Lung (tissue), 12 donors: Measurements from ENCODE around the gene DLG1. TPM values are rescaled to one million over a fixed set of nuclear protein-coding genes. Genes with fewer than 3 reads are reported as not detected.
"Not testable (repeated sequence)": the region's sequence is repeated elsewhere in the genome, so short reads cannot be mapped to it uniquely, and the experiment has no call there.

Experiments used
- ATAC-seq: fragments of 200-7000 bp; cut with Tn5 transposase; one replicate; pipeline ENCODE4 v1.9.1; 2020; ENCODE audit warnings: moderate number of reproducible peaks; ENCODE audit not compliant: insufficient read depth, low FRiP score
- DNase-seq, 3 donors: peaks; one replicate each; pipeline ENCODE4 v3.0.0-alpha.2; 2013 to 2017
- H3K27ac ChIP-seq, 2 donors: one replicate each; pipeline ENCODE4 v1.5.1; 2013; ENCODE audit warnings: mild to moderate bottlenecking in 2 of 2, moderate library complexity in 2 of 2, control low read depth in 1 of 2, inconsistent platforms in 1 of 2, low read depth in 1 of 2, low read length in 1 of 2
- H3K27me3 ChIP-seq, 3 donors: one replicate each; pipeline ENCODE4 v1.5.1; 2013; ENCODE audit warnings: low read length in 2 of 3; ENCODE audit not compliant: control insufficient read depth in 3 of 3, insufficient read depth in 3 of 3
- H3K36me3 ChIP-seq, 4 donors: one replicate each; pipeline ENCODE4 v1.5.1; 2013; ENCODE audit warnings: low read length in 4 of 4, mild to moderate bottlenecking in 1 of 4, moderate library complexity in 1 of 4; ENCODE audit not compliant: control insufficient read depth in 4 of 4, insufficient read depth in 4 of 4
- H3K4me1 ChIP-seq, 5 donors: one replicate each; pipeline ENCODE4 v1.5.1; 2013; ENCODE audit warnings: low read length in 5 of 5, mild to moderate bottlenecking in 2 of 5, moderate library complexity in 1 of 5; ENCODE audit not compliant: control insufficient read depth in 5 of 5, insufficient read depth in 5 of 5
- H3K4me3 ChIP-seq: one replicate; pipeline ENCODE4 v1.5.1; 2013; ENCODE audit warnings: mild to moderate bottlenecking, control low read depth, moderate library complexity
- H3K9ac ChIP-seq, 2 donors: one replicate each; pipeline ENCODE4 v1.5.1; 2013; ENCODE audit warnings: low read length in 2 of 2, control low read depth in 1 of 2; ENCODE audit not compliant: insufficient read depth in 1 of 2
- H3K9me3 ChIP-seq, 4 donors: one replicate each; pipeline ENCODE4 v1.5.1; 2013; ENCODE audit warnings: low read length in 3 of 4, mild to moderate bottlenecking in 1 of 4, moderate library complexity in 1 of 4; ENCODE audit not compliant: control insufficient read depth in 4 of 4, insufficient read depth in 3 of 4
- CTCF ChIP-seq: IDR thresholded peaks from 2 replicates; pipeline ENCODE4 v1.5.1; 2012; ENCODE audit warnings: mild to moderate bottlenecking; ENCODE audit errors: control extremely low read depth, extremely low read depth
- WGBS, 2 donors: extraction: QIAGEN DNeasy Blood & Tissue Kit; methylation state at CpG; one replicate each; pipeline ENCODE4 v1.1.7; 2013; 5-methylcytosine and 5-hydroxymethylcytosine counted together
- polyA plus RNA-seq, 2 donors: library from polyadenylated mRNA; stranded (reverse); fragments of 200-250 nt; gene quantifications; one replicate each; pipeline ENCODE4 v1.2.1, GENCODE V29; 2013
- total RNA-seq, 2 donors: library from RNA; depleted of rRNA in 1 of 2; stranded (reverse); fragments of >200 nt in 1 of 2; gene quantifications; one replicate each; pipeline ENCODE4 v1.2.1, GENCODE V29; 2014 to 2021
- donor health status: control.
- donor health status: control.
- donor health status: Bipolar disorder and iron deficiency.
- donor health status: healthy.
- donor health status: DM: yes; HTN: yes; CAD: no.

The DLG1 gene
- total and polyA plus RNA-seq, 4 donors = 16.0 to 114 (median 45.7) TPM

GRCh38 chr3:197076415-197076814, 222.0 kb downstream of the DLG1 start:
- H3K36me3 ChIP-seq = peaks cover 0 to 8% (median 4%) of the 10 kb centered on the region in 4 donors
- WGBS, 2 donors = 87 to 90% methylated on average over 4 of the region's 4 CpGs
- H3K9ac ChIP-seq = no peak overlapping the region
- ATAC-seq = no peak
- H3K27ac ChIP-seq = no peak overlapping the region
- no peak overlapping the region for H3K4me3 ChIP-seq
- DNase-seq = no peak
- no peaks in the 10 kb centered on the region for H3K9me3 ChIP-seq
- TF ChIP-seq CTCF = no peak
- H3K4me1 ChIP-seq = no peaks in the 10 kb centered on the region
- no peaks in the 10 kb centered on the region for H3K27me3 ChIP-seq

GRCh38 chr3:197068077-197068476, 230.3 kb downstream of the DLG1 start:
- TF ChIP-seq CTCF = no peak
- H3K27ac ChIP-seq = no peak overlapping the region
- DNase-seq = no peak
- 74 to 79% methylated on average over 1 of the region's 1 CpG for WGBS, 2 donors
- H3K4me1 ChIP-seq = no peaks in the 10 kb centered on the region
- H3K4me3 ChIP-seq = no peak overlapping the region
- H3K9me3 ChIP-seq = no peaks in the 10 kb centered on the region
- H3K36me3 ChIP-seq = peaks cover 2 to 18% (median 8%) of the 10 kb centered on the region in 4 donors
- no peak for ATAC-seq
- no peaks in the 10 kb centered on the region for H3K27me3 ChIP-seq
- H3K9ac ChIP-seq = no peak overlapping the region

- peaks cover 3 to 18% (median 14%) of the 10 kb centered on the region in 4 donors for H3K36me3 ChIP-seq
- no peak for DNase-seq
- no peaks in the 10 kb centered on the region for H3K9me3 ChIP-seq
- no peak for TF ChIP-seq CTCF
- no peaks in the 10 kb centered on the region for H3K4me1 ChIP-seq
- no peak overlapping the region for H3K27ac ChIP-seq
- 92% methylated on average over 1 of the region's 1 CpG for WGBS, 2 donors
- ATAC-seq = no peak
- H3K9ac ChIP-seq = no peak overlapping the region
- no peak overlapping the region for H3K4me3 ChIP-seq
- no peaks in the 10 kb centered on the region for H3K27me3 ChIP-seq
Measured at GRCh38 chr3:197064771-197065170, 233.6 kb downstream of the DLG1 start.

- Histone ChIP-seq H3K4me1 (no peaks in the 10 kb centered on the region), H3K36me3 (peaks cover 6 to 26% (median 20%) of the 10 kb centered on the region in 4 donors), H3K27me3 (no peaks in the 10 kb centered on the region), H3K27ac (no peak overlapping the region), H3K9me3 (no peaks in the 10 kb centered on the region), H3K4me3 (no peak overlapping the region), H3K9ac (no peak overlapping the region)
- no peak for ATAC-seq
- 83 to 91% methylated on average over 4 of the region's 4 CpGs for WGBS, 2 donors
- TF ChIP-seq CTCF = no peak
- no peak for DNase-seq
Measured at GRCh38 chr3:197062446-197062845, 236.0 kb downstream of the DLG1 start.

GRCh38 chr3:197051637-197052036, 246.8 kb downstream of the DLG1 start:
- H3K9me3 ChIP-seq, ATAC-seq, H3K27me3 ChIP-seq, H3K27ac ChIP-seq, DNase-seq, H3K9ac ChIP-seq, H3K4me1 ChIP-seq, H3K4me3 ChIP-seq: not testable (repeated sequence)
- 96 to 97% methylated on average over 6 of the region's 6 CpGs for WGBS, 2 donors
- H3K36me3 ChIP-seq = peaks cover 15 to 32% (median 29%) of the 10 kb centered on the region in 4 donors
